GM19452 (cell line): ENCODE data around the gene LRP11.
"Not testable (repeated sequence)": the region's sequence is repeated elsewhere in the genome, so short reads cannot be mapped to it uniquely, and the experiment has no call there.

Experiments
- ATAC-seq: cut with Tn5 transposase; IDR thresholded peaks from one replicate; pipeline ENCODE4 v1.9.1; 2021; ENCODE audit not compliant: unreplicated experiment

LRP11 gene

GRCh38 chr6:149851461-149852110 is 12.6 kb downstream of the LRP11 start:
- no peak for ATAC-seq

DNA sequence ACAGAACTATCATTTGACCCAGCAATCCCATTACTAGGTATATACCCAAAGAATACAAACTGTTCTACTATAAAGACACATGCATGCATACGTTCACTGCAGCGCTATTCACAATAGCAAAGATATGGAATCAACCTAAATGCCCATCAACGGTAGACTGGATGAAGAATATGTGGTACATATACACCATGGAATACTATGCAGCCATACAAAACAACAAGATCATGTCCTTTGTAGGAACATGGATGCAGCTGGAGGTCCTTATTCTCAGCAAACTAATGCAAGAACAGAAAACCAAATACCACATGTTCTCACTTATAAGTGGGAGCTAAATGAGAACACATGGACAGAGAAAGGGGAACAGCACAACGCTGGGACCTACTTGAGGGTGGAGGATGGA is 15.8 kb downstream of the LRP11 start:
- ATAC-seq, result not testable (repeated sequence)

DNA sequence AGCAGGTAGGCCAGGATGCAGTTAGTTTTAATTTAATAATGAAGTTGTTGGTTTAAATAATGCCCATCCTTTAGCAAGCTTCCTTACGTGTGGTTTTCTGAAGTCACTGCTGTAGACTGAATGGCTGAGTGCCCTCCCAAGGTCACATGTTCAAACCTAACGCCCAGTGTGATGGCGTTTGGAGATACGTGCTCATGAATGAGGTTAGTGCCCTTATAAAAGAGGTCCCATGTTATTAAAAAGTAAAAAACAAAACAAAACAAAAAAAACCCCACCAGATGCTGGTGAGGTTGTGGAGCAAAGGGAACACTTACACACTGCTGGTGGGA is 16.3 kb downstream of the LRP11 start:
- no peak for ATAC-seq

DNA sequence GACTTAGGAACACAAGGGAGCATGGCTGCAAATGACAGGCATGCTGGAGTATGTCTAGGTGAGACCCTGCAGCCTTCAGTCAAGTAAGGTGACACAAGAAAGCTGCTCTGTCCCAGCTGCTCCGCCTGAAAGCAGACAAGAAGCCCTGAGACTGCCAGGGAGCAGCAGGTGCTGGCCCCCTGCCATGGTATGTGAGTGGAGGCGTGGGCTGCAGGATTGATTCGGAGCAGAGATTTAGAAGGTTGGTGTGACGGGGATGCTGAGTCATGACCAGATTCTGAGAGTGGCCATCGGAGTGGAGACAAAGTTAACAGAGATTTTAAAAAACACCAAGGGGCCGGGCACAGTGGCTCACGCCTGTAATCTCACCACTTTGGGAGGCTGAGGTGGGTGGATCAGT is 17.8 kb downstream of the LRP11 start:
- no peak for ATAC-seq

- no peak for ATAC-seq
Measured at GRCh38 chr6:149845549-149845948, 18.6 kb downstream of the LRP11 start.

DNA sequence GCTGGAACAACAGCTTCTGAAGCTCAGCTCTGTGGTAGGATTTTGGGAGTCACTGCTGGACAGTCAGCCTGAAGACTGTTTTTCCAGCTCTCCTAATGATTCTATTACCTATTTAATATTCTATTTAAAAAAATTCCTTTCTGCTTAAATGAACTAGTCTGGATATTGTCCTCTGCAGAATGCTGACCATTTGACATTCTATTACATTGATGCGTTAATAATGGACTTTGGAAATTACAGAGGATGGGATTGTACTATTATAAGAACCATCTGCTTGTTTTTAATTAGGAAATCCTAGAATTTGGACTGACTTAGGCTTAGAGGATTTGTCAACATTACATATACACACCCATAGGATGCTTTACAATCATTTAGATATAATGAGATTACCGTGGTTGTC is 19.7 kb downstream of the LRP11 start:
- no peak for ATAC-seq

GRCh38 chr6:149844036-149844435 is 20.1 kb downstream of the LRP11 start:
- ATAC-seq, result not testable (repeated sequence)

DNA sequence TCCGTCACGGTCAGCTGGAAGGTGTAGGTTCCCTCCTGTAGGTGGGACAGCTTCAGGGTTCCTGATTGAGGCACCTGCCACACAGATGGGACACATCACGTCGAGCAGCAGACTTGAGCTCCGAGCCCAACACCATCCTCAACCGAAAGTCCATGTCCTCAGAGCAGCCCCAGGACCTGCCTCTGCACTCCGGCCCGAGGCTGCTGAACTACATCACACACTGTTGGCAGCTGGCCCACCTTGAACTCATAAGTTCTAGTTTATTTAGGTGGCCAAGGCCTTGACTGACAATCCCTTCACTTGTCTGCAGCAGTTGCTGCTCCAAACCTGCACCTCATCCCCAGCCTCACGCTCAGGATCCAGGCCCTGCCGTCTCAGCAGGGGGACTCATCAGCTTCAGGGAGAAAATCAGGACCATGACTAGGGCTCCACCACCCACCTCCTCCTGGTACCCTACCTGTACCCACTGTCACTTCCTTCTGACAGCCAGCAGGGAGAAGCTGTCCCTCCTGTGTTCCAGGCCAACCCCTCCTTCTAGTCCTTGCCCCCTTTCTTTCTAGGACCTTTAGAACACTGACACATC is 21.0 kb downstream of the LRP11 start:
- no peak for ATAC-seq

- ATAC-seq, result no peak
Measured at GRCh38 chr6:149842331-149842730, 21.8 kb downstream of the LRP11 start.

GRCh38 chr6:149840345-149841075 is 23.6 kb downstream of the LRP11 start:
- ATAC-seq, result no peak

GRCh38 chr6:149834513-149835481 is 29.4 kb downstream of the LRP11 start:
- ATAC-seq, result no peak

DNA sequence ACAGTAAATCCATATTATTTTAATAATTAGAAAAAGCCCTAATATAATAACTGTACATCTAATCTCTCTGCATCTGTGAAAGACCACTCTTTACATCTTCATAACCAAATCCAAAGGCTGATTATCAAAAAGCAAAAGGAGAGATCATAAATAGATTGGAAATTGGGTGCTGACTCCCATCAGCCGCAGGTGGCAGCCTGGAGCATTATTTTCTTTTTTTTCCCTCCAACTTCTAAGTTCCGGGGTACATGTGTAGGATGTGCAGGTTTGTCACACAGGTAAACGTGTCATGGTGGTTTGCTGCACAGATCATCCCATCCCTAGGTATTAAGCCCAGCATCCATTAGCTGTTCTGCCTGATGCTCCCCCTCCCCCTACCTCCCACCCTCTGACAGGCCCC is 30.5 kb downstream of the LRP11 start:
- ATAC-seq, result no peak

- no peak for ATAC-seq
Measured at GRCh38 chr6:149831308-149831820, 32.8 kb downstream of the LRP11 start.

DNA sequence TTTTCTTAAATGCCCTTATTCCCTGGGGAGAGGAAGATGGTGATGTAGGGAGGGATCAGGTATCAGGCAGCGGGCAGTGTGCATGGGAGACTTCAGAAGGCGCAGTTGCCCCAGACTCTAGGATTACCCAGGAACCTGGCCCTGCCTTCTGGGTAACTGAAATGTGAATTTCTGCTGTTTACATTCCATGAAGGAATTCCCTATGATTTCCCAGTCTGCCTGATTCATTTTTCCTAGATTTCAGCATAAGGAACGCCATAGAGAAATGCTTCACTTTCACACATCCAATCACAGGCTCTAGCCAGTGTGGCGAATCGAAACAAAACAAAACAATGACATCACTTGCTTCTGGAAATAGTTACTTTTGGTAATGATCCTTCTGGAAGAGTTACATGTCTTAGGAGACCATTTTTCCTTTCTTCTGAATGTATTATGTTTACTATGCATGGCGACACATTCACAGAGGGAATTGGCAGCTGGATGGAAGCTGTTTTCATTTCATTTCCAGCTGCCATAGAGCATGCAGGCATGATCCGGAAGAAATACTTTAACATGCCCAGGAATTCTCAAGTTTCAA is 33.3 kb downstream of the LRP11 start:
- ATAC-seq, result no peak

GRCh38 chr6:149825292-149825691 is 38.9 kb downstream of the LRP11 start:
- no peak for ATAC-seq

DNA sequence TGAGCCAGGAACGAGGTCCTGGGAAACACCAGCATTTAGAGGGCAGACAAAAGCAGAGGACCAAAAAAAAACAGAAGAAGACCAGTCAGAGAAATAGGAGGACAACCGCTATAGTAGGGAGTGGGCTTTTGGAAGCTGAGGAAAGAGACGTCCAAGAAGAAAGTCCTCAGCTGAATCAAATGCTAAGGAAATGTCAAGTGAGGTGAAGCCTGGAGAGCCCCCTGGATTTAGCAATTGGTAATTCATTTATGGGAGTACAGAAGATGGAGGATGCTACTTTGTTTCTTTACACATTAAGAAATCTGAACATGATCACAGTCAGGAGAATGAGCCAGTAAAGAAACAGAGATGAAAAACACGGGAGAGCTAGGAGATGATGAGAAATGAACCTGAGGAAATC is 41.1 kb downstream of the LRP11 start:
- no peak for ATAC-seq

DNA sequence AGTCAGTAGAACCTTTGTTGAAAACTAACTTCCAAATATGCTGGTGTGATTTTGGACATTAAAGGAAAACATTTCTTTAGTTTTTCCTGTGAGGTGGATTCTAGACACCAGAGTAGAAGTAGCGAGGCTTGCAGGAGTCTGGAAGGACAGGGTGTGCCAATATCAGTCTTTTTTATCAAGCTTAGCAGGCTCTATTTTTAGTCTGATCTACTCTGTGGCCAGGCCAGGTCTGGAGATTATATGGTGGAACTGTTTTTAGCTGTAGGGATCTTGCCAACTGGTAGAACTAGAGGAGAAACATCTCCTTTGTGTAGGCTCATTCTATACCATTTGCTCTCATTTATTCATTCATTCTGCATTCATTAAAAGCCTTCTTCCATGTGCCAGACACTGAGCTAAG is 42.7 kb downstream of the LRP11 start:
- ATAC-seq, result no peak

DNA sequence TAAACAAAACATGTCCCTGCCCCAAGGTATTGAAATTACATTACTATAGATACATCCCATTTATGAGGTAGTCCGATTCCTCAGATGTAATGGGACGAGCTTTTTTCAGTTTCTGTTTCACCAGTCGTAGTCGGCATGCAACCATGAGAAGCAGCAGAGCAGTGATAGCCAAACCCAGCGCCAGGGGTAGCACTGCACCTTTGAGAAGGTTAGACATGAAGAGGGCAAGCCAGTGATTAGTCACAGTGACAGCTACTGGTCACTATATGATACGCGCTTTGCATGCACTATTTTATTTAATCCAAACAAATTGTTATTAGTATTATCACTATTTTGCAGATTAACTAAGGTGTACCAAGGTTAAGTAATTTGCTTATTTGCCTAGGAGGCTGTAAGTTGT is 43.7 kb downstream of the LRP11 start:
- no peak for ATAC-seq

GRCh38 chr6:149815788-149816187 is 48.4 kb downstream of the LRP11 start:
- ATAC-seq, result no peak

DNA sequence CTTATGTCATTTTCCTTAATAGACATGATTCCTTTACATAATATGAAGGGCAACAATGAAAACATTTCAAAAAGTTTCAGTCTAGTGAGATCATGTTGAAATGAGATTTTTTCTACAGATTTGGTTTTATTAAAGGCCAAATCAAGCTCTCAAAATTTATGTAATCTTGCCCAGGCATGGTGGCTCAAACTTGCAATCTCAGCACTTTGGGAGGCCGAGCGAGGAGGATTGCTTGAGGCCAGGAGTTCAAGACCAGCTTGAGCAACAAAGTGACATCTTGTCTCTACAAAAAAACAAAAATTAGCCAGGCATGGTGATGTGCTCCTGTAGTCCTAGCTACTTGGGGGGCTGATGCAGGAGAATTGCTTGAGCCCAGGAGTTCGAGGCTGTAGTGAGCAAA is 50.8 kb downstream of the LRP11 start:
- ATAC-seq, result no peak

DNA sequence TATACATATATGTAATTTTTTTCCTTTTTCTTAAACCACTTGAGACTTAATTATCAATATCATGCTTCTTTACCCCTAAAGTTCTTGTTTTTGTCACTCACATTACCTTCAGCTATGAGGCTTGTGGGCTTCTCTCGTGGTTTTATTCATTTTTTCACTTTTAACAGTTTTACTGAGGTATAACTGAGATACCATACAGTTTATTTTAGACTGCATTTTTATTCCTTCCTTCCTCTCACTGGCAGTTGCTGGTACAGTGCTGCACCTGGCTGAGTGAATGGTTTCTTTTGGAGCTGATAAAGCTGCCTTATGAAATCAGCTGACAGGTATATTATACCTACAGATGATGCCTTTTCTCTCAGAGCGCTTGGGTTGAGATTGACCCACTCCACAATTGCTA is 54.4 kb downstream of the LRP11 start:
- ATAC-seq, result no peak
